COLO668 (cell line): ENCODE data around the gene SBSN.
"Not testable (repeated sequence)": the region's sequence is repeated elsewhere in the genome, so short reads cannot be mapped to it uniquely, and the experiment has no call there.

Source experiments
- DNase-seq: peaks from one replicate; lab custom pipeline; 2025; ENCODE audit not compliant: unreplicated experiment; lab: John Stamatoyannopoulos, UW

Gene SBSN

DNA sequence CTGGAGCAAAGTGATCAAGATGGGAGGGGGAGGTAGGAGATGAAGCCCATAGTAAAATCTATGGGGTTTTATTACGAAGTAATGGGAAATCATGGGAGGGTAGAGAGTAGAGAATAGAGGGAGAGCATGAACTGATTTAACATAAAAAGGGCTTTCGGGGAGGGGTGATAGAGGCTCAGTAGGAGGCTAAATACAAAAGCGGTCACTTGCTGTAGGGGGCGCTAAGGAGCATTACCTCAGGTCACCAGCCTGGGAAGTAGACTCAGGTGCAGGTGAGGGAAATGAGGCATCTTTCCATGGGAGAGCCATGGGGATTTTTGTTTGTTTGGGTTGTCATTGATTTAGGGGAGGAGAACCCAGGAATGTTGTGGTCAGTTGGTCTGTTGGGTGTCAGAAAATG lies 52.0 kb downstream of the SBSN start:
- no peak for DNase-seq

DNA sequence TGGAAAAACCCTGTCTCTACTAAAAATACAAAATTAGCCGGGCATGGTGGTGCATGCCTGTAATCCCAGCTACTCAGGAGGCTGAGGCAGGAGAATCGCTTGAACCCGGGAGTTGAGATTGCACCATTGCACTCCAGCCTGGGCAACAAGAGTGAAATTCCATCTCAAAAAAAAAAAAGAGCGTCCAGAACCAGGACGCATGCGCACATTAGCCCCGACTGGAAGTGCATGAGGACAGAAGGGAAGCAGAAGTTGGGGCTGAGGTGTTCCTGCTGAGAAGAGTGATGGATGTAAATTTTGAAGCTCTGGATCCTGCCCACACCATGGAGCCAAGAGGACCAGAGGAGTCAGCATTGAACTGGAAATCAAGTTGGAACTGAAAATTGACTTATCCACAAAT lies 53.5 kb downstream of the SBSN start:
- DNase-seq: not testable (repeated sequence)

DNA sequence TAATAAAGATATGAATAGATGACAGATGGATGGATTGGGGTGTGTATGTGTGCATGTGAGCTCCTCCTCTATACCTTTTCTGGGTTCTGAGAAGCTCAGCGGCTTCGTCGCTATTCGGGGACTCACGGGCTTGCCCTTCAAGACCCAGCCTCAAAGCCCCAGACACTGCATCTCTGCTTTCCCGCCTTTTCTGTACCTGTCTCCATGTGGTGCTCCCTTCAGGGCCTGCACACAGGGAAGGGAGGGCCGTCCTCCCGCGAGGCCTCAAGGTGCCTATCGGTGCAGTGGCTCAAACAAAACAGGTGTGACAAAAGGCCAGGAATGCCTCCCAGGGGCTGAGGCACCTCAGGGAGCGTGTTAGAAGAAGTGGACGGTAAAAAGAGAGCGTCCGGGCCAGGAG lies 54.0 kb downstream of the SBSN start:
- DNase-seq: no peak
